Measurements from ENCODE around the gene C16orf54. TPM values are rescaled to one million over a fixed set of nuclear protein-coding genes. Genes with fewer than 3 reads are reported as not detected.

The C16orf54 gene
- total RNA-seq, 1 experiment from 2014 or later, result not detected

DNA sequence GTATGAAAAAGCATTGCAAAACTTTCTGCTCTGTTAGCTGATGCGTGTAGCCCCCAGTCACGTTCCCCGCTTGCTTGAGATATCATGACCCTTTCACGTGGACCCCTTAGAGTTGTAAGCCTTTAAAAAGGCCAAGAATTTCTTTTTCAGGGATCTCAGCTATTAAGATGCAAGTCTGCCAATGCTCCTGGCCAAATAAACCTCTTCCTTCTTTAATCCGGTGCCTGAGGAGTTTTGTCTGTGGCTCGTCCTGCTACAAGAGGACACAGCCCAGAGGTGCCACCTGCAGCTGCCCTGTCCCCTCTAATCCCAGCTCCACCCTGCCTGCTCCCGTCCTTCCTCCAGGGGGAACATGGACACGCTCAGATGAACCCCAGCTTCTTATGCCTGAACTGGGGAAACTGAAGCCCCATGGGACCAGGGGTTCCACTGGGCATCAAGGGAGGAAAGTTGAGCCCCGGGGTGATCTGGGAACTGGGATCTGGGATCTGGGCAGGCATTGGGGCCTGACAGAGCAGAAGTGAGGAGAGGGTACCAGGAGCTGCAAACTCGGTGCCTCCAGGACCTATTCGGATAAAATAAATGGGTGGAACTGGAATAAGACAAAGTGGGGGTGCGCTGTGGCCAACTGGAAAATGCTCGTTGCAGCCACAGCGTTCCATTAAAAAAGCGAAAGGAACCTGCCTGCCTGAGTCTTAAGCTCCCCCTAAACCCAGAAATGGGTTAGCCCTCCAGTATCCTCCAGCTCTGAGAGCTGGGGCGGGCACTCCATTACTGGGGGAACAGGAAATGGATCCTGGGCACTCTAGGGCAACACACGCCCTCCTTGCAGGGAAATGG lies 47.1 kb downstream of the C16orf54 start:
- no peak overlapping the region for H3K4ac ChIP-seq (ENCODE audit: low read depth, low read length)
- H2BK15ac ChIP-seq (ENCODE audit: low read depth, low read length), result no peak overlapping the region
- H3K27ac ChIP-seq (ENCODE audit: insufficient read length, low read depth, low read length), result no peak overlapping the region
- no peak for DNase-seq
- no peaks in the 10 kb centered on the region for H3K79me1 ChIP-seq (ENCODE audit: insufficient read depth, low read depth, low read length, poor library complexity, severe bottlenecking)
- Mint-ChIP-seq H3K4me1 (peaks cover 28 to 29% of the 10 kb centered on the region in 2 experiments), H3K27me3 (ENCODE audit: low read depth) (no peaks in the 10 kb centered on the region), H3K4me3 (no peak overlapping the region; a peak in 1 of 5 replicates), H3K36me3 (ENCODE audit: insufficient read depth in 1 of 3, low read depth in 3 of 3) (peaks cover 28 to 36% (median 31%) of the 10 kb centered on the region in 3 experiments), H3K9me3 (peaks cover 6 to 13% of the 10 kb centered on the region in 2 experiments), H3K27ac (peak overlapping the region in 2 of 3 experiments; percentile 32 to 49; a peak in 3 of 7 replicates)
- no CpG with 5 or more reads among the region's 17 CpGs for WGBS (ENCODE audit: extremely low coverage, insufficient read length, low lambda C conversion rate)
- H3K9me3 ChIP-seq (ENCODE audit: control insufficient read depth, low read depth, low read length), result no peaks in the 10 kb centered on the region
- no peak overlapping the region for H3T11ph ChIP-seq (ENCODE audit: low read length)
- H4K91ac ChIP-seq (ENCODE audit: insufficient read length, low read depth, low read length), result no peak overlapping the region
- H3K23ac ChIP-seq (ENCODE audit: insufficient read length, low read depth, low read length), result no peak overlapping the region
- H4K20me1 ChIP-seq (ENCODE audit: control insufficient read depth, insufficient read depth, insufficient read length), result no peaks in the 10 kb centered on the region
- no peak overlapping the region for H4K5ac ChIP-seq (ENCODE audit: insufficient read length, low read depth, low read length)
- H2BK20ac ChIP-seq (ENCODE audit: low read depth, low read length, poor library complexity, severe bottlenecking), result no peak overlapping the region
- H3K4me2 ChIP-seq (ENCODE audit: insufficient read depth, insufficient read length, low read length), result no peak overlapping the region
- TF ChIP-seq, protein P1, sequence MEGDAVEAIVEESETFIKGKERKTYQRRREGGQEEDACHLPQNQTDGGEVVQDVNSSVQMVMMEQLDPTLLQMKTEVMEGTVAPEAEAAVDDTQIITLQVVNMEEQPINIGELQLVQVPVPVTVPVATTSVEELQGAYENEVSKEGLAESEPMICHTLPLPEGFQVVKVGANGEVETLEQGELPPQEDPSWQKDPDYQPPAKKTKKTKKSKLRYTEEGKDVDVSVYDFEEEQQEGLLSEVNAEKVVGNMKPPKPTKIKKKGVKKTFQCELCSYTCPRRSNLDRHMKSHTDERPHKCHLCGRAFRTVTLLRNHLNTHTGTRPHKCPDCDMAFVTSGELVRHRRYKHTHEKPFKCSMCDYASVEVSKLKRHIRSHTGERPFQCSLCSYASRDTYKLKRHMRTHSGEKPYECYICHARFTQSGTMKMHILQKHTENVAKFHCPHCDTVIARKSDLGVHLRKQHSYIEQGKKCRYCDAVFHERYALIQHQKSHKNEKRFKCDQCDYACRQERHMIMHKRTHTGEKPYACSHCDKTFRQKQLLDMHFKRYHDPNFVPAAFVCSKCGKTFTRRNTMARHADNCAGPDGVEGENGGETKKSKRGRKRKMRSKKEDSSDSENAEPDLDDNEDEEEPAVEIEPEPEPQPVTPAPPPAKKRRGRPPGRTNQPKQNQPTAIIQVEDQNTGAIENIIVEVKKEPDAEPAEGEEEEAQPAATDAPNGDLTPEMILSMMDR (conservative IDR thresholded peaks at IDR 0.05), result no peak
- no peak overlapping the region for H2BK5ac ChIP-seq (ENCODE audit: insufficient read length, low read length)
- H2BK120ac ChIP-seq (ENCODE audit: low read depth, low read length, poor library complexity, severe bottlenecking), result no peak overlapping the region
- no peak overlapping the region for H2AFZ ChIP-seq (ENCODE audit: low read length)
- H3K18ac ChIP-seq (ENCODE audit: insufficient read length, low read depth, low read length), result no peak overlapping the region
- no peak overlapping the region for H3K14ac ChIP-seq (ENCODE audit: insufficient read depth, low read length)
- no peak overlapping the region for H3K9ac ChIP-seq (ENCODE audit: extremely low read depth, insufficient read length, low read length)
- no peak overlapping the region for H4K8ac ChIP-seq (replicated peaks; ENCODE audit: insufficient read length, low read depth, low read length)
- no peak overlapping the region for H3K56ac ChIP-seq (ENCODE audit: insufficient read length, low read depth, low read length)
- H3K27me3 ChIP-seq (ENCODE audit: insufficient read depth, low read length), result no peaks in the 10 kb centered on the region
- H2AK5ac ChIP-seq (ENCODE audit: insufficient read length, low read length), result no peak overlapping the region
- H2BK12ac ChIP-seq (ENCODE audit: insufficient read length, low read depth, low read length), result no peak overlapping the region
- H3K79me2 ChIP-seq (ENCODE audit: insufficient read depth, low read length), result no peaks in the 10 kb centered on the region
- H3K23me2 ChIP-seq (ENCODE audit: insufficient read length, low read depth, low read length, poor library complexity, severe bottlenecking), result no peaks in the 10 kb centered on the region
- H3K4me1 ChIP-seq (ENCODE audit: insufficient read depth, low read length), result no peaks in the 10 kb centered on the region; the same call in 1 of the 2 replicates

Data from H9 (cell line).